Measurements from ENCODE around the gene FAM229B. TPM values are rescaled to one million over a fixed set of nuclear protein-coding genes. Genes with fewer than 3 reads are reported as not detected.

FAM229B gene
- 7.2 and 12.1 TPM in 2 replicates for total RNA-seq

GRCh38 chr6:112087136-112087911, at the start of gene FAM229B, which contains the start of gene TUBE1:
TSS of gene FAM229B (plus strand) at chr6:112087591. CDS start at chr6:112099284, 11,693 bp downstream.
TSS of gene TUBE1 (minus strand) at chr6:112087482. CDS start at chr6:112087434, 48 bp downstream.

GRCh38 chr6:112054001-112054400, 33.4 kb upstream of the FAM229B start, which contains the start of gene CCN6:
TSS of gene CCN6 (plus strand) at chr6:112054104. CDS start at chr6:112054358, 254 bp downstream.

Other genes with a start within 250 kb of the FAM229B start
- 26.4 and 62.2 TPM in 2 replicates for gene FYN, start 214.1 kb upstream of the FAM229B start, total RNA-seq
- gene CCN6, start 33.5 kb upstream of the FAM229B start, total RNA-seq: 0.72 TPM in 1 of 2 replicates, not detected in the other
- gene TUBE1, start 109 bp upstream of the FAM229B start, total RNA-seq: 20.0 and 26.2 TPM in 2 replicates
- 0.64 and 1.4 TPM in 2 replicates for gene LAMA4, start 167.0 kb downstream of the FAM229B start, total RNA-seq

All from tracheal epithelial cell (primary cell).